Glomerular visceral epithelial cell (primary cell): ENCODE measurements around the gene IL15.
"Not testable (repeated sequence)": the region's sequence is repeated elsewhere in the genome, so short reads cannot be mapped to it uniquely, and the experiment has no call there.

ENCODE experiments used
- DNase-seq: peaks from one replicate; pipeline ENCODE4 v3.0.0-alpha.2; 2016; ENCODE audit errors: extremely low spot score

Gene IL15

GRCh38 chr4:141636082-141636770 lies at the start of gene IL15:
Gene IL15, plus strand, starts transcription at chr4:141636583. Its CDS starts 82,882 bp downstream, at chr4:141719465.
- DNase-seq = peak; percentile 87

GRCh38 chr4:141587897-141588296 lies 48.5 kb upstream of the IL15 start:
- DNase-seq = no peak

GRCh38 chr4:141595531-141595930 lies 40.9 kb upstream of the IL15 start:
- no peak for DNase-seq

- DNase-seq = no peak
Observed at GRCh38 chr4:141599853-141600252, 36.5 kb upstream of the IL15 start.

GRCh38 chr4:141604683-141605082 lies 31.7 kb upstream of the IL15 start:
- DNase-seq = peak; percentile 21

GRCh38 chr4:141605425-141605856 lies 30.9 kb upstream of the IL15 start:
- no peak for DNase-seq

GRCh38 chr4:141609243-141609642 lies 27.1 kb upstream of the IL15 start:
- DNase-seq = no peak

GRCh38 chr4:141610365-141610764 lies 26.0 kb upstream of the IL15 start:
- DNase-seq = no peak

GRCh38 chr4:141614878-141615586 lies 21.4 kb upstream of the IL15 start:
- no peak for DNase-seq

GRCh38 chr4:141615587-141615918 lies 20.8 kb upstream of the IL15 start:
- DNase-seq = not testable (repeated sequence)

GRCh38 chr4:141620715-141621114 lies 15.7 kb upstream of the IL15 start:
- no peak for DNase-seq

- no peak for DNase-seq
Observed at GRCh38 chr4:141625023-141625422, 11.4 kb upstream of the IL15 start.

- DNase-seq = no peak
Observed at GRCh38 chr4:141630854-141631253, 5.5 kb upstream of the IL15 start.

GRCh38 chr4:141635736-141636081 lies 674 bp upstream of the IL15 start:
- no peak for DNase-seq

GRCh38 chr4:141636771-141637460 lies 533 bp downstream of the IL15 start:
- peak; percentile 68 for DNase-seq

GRCh38 chr4:141637565-141637964 lies 1.2 kb downstream of the IL15 start:
- no peak for DNase-seq

- no peak for DNase-seq
Observed at GRCh38 chr4:141638230-141638629, 1.8 kb downstream of the IL15 start.

- no peak for DNase-seq
Observed at GRCh38 chr4:141640696-141641095, 4.3 kb downstream of the IL15 start.

GRCh38 chr4:141642063-141642462 lies 5.7 kb downstream of the IL15 start:
- DNase-seq = no peak

GRCh38 chr4:141642711-141643110 lies 6.3 kb downstream of the IL15 start:
- DNase-seq = no peak

GRCh38 chr4:141643557-141643956 lies 7.2 kb downstream of the IL15 start:
- peak; percentile 87 for DNase-seq

GRCh38 chr4:141645611-141646340 lies 9.4 kb downstream of the IL15 start:
- DNase-seq = peak; percentile 96
